Activated naive CD8-positive, alpha-beta T cell treated with anti-CD3 and anti-CD28 coated beads, Interleukin-2, amount 10 ng/mL, durations not matched to agents 7 days and 5 days (primary cell): ENCODE measurements around the gene ADD2. TPM values are rescaled to one million over a fixed set of nuclear protein-coding genes. Genes with fewer than 3 reads are reported as not detected.

Experiments
- ATAC-seq: fragments of 150-1000 bp; cut with Tn5 transposase; one replicate; pipeline ENCODE4 v1.10.0; 2021; ENCODE audit warnings: low read depth, moderate library complexity
- POLR2A ChIA-PET: fragments of 350-600 bp; sonication (Branson Sonifier 250); formaldehyde crosslinking; loops from one replicate; lab custom pipeline; 2021; ENCODE audit warnings: antibody characterized with exemption; lab: Charles Lee
- DNase-seq: peaks from one replicate; pipeline ENCODE4 v3.0.0; 2021
- H3K27ac Mint-ChIP-seq: one replicate; pipeline ENCODE4 v1.8.0; 2022; ENCODE audit warnings: mild to moderate bottlenecking, mixed read lengths
- H3K27me3 Mint-ChIP-seq: one replicate; pipeline ENCODE4 v1.8.0; 2022; ENCODE audit warnings: mild to moderate bottlenecking, moderate library complexity, mixed read lengths
- H3K36me3 Mint-ChIP-seq: one replicate; pipeline ENCODE4 v1.8.0; 2021; ENCODE audit warnings: mild to moderate bottlenecking, mixed read lengths
- H3K4me1 Mint-ChIP-seq: one replicate; pipeline ENCODE4 v1.8.0; 2021; ENCODE audit warnings: mixed read lengths
- H3K4me3 Mint-ChIP-seq: one replicate; pipeline ENCODE4 v1.8.0; 2022; ENCODE audit warnings: mild to moderate bottlenecking, moderate library complexity, mixed read lengths
- H3K9me3 Mint-ChIP-seq: one replicate; pipeline ENCODE4 v1.8.0; 2021; ENCODE audit warnings: mixed read lengths
- total RNA-seq, 2 experiments: library from RNA; stranded (reverse); gene quantifications; one replicate each; pipeline ENCODE4 v1.2.3, GENCODE V29; 2021

ADD2 gene
- total RNA-seq, 2 experiments from 2014 or later: 20.9 to 25.7 TPM

DNA sequence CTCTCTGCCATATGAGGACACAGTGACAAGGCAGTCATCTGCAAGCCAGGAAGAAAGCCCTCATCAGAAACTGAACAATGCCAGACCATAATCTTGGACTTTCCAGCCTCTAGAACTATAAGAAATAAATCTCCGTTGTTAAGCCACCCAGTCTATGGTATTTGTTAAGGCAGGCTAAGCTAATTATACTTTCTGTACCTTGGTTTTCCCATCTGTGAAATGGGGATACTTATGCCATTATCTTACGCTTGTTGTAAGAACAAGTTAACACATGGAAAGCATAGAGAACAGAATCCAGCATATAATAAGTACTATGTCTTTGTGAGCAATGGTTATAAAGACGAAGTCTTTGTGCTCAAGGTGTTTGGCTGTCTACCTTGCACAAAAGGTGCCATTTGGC is 8.3 kb upstream of the ADD2 start:
- H3K27me3 Mint-ChIP-seq: peaks cover 35% of the 10 kb centered on the region
- DNase-seq: no peak
- ATAC-seq: no peak
- POLR2A ChIA-PET: no interaction called here
- H3K4me3 Mint-ChIP-seq: no peak overlapping the region
- H3K27ac Mint-ChIP-seq: no peak overlapping the region
- H3K9me3 Mint-ChIP-seq: no peaks in the 10 kb centered on the region
- no peaks in the 10 kb centered on the region for H3K36me3 Mint-ChIP-seq
- H3K4me1 Mint-ChIP-seq: peaks cover 2% of the 10 kb centered on the region

DNA sequence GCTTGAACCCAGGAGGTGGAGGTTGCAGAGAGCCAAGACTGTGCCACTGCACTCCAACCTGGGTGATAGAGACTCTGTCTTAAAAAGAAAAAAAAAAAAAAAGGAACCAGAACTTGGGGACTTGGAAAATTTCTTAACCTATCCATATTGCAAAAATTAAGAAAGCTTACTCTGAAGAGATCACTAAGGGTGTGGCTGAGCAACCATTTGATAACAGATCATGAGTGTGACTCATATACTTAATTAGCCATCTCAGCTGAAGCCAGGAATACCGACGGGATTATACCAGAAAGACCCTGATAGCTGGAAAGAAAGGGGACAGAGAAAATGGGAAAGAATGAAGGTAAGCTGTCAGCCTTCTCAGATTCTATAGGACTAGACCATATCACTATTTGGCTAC is 7.1 kb upstream of the ADD2 start:
- DNase-seq (no peak), ATAC-seq (no peak)
- POLR2A ChIA-PET: no interaction called here
- no peaks in the 10 kb centered on the region for H3K9me3 Mint-ChIP-seq
- H3K36me3 Mint-ChIP-seq: no peaks in the 10 kb centered on the region
- no peak overlapping the region for H3K27ac Mint-ChIP-seq
- peaks cover 34% of the 10 kb centered on the region for H3K27me3 Mint-ChIP-seq
- H3K4me1 Mint-ChIP-seq: peaks cover 2% of the 10 kb centered on the region
- H3K4me3 Mint-ChIP-seq: no peak overlapping the region

DNA sequence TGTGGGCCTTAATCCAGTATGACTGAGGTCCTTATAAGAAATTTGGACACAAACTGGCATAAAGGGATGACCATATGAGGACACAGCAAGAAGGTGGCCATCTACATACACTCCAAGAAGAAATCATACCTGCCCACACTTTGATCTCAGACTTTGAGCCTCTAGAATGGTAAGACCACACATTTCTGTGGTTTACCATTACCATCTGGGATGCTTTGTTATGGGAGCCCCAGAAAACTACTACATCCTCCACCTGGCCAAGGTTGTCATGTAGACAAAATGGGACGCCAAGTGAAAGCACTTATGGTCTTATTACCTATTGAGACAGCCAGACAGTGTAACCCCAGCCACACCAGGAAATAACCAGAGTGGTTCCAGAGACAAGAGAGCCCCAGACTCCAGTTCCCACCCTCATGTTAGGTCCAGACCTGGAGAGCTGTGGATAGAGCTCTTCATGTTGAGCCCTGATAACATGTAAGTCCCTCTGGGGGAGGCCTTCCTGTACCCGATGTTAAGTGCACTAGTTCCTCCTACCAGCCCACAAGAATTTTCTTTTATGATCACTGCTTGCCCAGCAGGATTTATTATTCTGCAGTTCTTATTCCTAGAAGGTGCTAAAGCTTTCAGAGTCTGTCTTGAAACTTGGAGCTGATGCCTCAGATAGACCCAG is 4.6 kb upstream of the ADD2 start:
- no peaks in the 10 kb centered on the region for H3K36me3 Mint-ChIP-seq

DNA sequence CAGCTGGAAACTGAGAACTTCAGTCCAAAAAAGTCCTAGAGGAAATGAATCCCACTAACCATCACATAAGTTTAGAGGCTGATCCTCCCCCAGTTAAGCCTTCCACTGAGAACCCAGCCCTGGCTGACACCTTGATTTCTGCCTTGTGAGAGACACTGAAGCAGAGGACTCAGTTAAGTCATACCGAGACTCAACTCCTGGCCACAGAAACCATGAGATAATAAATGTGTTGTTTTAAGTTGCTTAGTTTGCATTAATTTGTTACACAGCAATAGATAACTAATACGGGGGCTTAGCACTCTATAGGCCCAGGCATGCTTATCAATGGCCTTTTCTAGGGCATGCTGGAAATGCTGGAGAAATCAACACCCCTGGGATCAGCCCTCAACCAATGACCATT is 3.4 kb upstream of the ADD2 start:
- H3K27ac Mint-ChIP-seq: no peak overlapping the region
- DNase-seq (no peak), ATAC-seq (no peak)
- H3K4me3 Mint-ChIP-seq: no peak overlapping the region
- no peaks in the 10 kb centered on the region for H3K9me3 Mint-ChIP-seq
- H3K27me3 Mint-ChIP-seq: peaks cover 43% of the 10 kb centered on the region
- POLR2A ChIA-PET: no interaction called here
- H3K4me1 Mint-ChIP-seq: peaks cover 8% of the 10 kb centered on the region
- H3K36me3 Mint-ChIP-seq: no peaks in the 10 kb centered on the region

More for the DNA sequence above, 4.6 kb upstream of the ADD2 start:
- peaks cover 41% of the 10 kb centered on the region for H3K27me3 Mint-ChIP-seq
- POLR2A ChIA-PET: no interaction called here
- H3K27ac Mint-ChIP-seq: no peak overlapping the region
- no peaks in the 10 kb centered on the region for H3K9me3 Mint-ChIP-seq
- no peak for DNase-seq
- peaks cover 5% of the 10 kb centered on the region for H3K4me1 Mint-ChIP-seq
- ATAC-seq: no peak
- H3K4me3 Mint-ChIP-seq: no peak overlapping the region

DNA sequence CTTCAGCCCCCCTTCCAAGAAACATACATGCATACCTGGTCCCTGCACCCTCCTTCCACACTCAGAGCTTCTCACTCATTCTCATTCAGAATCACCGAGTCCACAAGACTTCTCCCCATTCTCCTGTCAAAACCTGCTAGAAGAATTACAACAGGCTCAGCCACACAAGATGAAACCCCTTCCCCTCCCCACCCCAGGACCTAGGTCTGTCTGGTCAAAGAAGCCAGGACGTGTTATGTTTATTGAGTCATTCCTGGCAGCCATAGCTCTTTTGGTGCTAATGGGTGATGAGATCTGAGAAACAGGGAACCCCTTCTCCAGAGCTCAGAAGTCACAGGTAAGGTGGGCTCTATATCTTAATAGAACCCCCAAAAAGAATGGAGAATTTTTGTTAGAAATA is 1.4 kb upstream of the ADD2 start:
- Mint-ChIP-seq H3K36me3 (no peaks in the 10 kb centered on the region), H3K4me1 (peaks cover 10% of the 10 kb centered on the region), H3K27me3 (peaks cover 38% of the 10 kb centered on the region), H3K9me3 (no peaks in the 10 kb centered on the region), H3K27ac (no peak overlapping the region), H3K4me3 (no peak overlapping the region)
- no peak for ATAC-seq
- POLR2A ChIA-PET: interaction anchor here (1.0 to 1.2 kb wide), 2 partner anchors 15 to 394 kb away, joined by 3 read pairs; no protein-coding TSS in a partner anchor
- DNase-seq: no peak

DNA sequence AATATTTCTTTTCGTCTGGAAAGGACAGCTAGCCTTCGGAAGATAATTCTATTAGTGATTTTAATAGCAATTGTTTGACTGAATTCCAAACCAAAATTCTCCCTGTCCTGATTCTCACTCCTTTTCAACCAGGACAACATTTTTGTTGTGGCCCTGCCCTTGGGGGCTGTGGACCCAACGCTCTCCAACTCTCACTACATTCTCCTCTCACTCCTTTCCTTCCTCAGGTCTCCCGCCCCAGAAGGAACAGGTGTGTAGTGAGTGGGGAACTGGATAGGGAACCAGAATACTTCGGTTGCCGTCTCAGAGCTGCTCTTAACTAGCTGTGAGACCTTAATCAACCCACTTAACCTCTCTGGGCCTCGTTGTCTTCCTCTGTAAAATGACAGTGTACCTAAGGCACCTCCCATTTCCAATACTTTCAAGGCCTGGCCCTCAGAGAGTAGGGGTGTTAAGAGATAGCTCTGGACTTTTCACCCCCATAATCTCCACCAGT is 638 bp upstream of the ADD2 start:
- Mint-ChIP-seq H3K36me3 (no peaks in the 10 kb centered on the region), H3K27ac (peak overlapping the region; percentile 42), H3K9me3 (no peaks in the 10 kb centered on the region), H3K4me1 (peaks cover 10% of the 10 kb centered on the region), H3K4me3 (peak overlapping the region; percentile 79), H3K27me3 (peaks cover 30% of the 10 kb centered on the region)
- ATAC-seq (no peak), DNase-seq (no peak)
- POLR2A ChIA-PET: interaction anchor here (0.8 kb wide), 1 partner anchor 46 kb away, joined by 3 read pairs; no protein-coding TSS in a partner anchor

DNA sequence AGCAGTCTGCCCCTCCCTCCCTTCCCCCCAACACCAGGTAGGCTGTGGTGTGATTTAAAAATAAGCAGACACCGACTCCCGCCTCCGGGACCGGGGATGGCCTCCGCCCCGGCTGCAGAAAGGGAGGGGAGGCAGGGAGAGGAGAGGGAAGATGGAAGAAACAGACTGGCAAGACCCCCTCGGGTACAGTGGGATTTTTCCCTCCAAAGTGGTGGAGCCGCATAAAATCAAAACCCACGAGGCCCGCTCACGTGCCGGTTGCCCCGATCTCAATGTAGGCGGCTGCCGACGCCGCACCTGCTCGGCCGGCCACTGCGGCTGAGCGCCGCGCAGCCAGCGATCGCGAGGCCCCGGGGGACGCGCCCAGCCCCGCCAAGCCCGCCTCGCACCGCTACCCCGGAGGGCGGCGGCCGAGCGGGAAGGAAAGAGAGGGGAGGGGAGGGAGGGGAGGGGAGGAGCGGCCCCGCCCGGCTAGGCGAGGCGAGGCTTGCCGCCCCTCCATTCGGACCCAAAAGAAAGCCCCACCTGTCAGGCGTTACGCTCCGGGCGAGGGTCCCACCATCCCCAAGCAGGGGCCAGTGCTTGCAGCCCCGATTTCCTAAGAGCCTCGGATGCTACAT is 811 bp downstream of the ADD2 start:
- Mint-ChIP-seq H3K9me3 (no peaks in the 10 kb centered on the region), H3K4me3 (peak overlapping the region; percentile 91), H3K27me3 (peaks cover 25% of the 10 kb centered on the region), H3K4me1 (peaks cover 12% of the 10 kb centered on the region), H3K27ac (peak overlapping the region; percentile 85), H3K36me3 (no peaks in the 10 kb centered on the region)
- ATAC-seq (peak; percentile 17), DNase-seq (peak; percentile 53)
- POLR2A ChIA-PET: no interaction called here

DNA sequence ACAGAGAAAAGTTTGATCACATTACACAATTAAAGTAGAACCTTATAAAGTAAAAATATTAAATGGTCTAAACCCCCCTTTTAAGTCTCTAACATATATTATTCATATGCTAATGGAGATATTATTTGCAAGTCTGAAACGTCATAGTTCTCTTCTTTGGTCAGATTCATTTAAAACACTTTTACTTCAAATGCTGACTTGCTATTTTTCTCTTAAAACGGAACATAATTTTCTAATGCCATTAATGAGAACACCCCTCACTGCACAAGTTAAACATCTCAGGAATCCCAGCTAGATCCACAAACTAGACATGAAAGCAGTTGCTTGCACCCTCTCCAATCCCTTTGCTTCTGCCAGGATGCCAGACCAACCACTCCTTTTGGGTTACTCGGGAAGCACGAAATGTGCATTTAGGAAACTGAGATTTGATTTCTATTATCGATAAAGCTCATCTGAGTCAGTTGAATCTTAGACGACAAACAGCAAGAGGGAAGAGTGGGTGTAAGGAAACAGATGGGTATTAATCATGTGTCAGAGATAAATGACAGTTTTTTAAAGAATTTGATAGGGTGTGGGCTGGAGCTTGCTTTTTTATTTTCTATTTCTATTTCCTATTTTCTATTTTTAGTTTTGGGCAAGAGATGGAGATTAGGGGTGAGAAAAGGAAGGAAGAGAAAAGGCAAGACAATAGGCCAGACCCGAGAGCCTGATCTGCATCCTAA is 1.5 kb downstream of the ADD2 start:
- no peak for DNase-seq
- no peaks in the 10 kb centered on the region for H3K36me3 Mint-ChIP-seq
- no peak for ATAC-seq
- POLR2A ChIA-PET: interaction anchor here (0.6 kb wide), 1 partner anchor 502 kb away, joined by 3 read pairs; no protein-coding TSS in a partner anchor
- H3K9me3 Mint-ChIP-seq: no peaks in the 10 kb centered on the region
- peak overlapping the region; percentile 91 for H3K4me3 Mint-ChIP-seq
- peak overlapping the region; percentile 85 for H3K27ac Mint-ChIP-seq
- peaks cover 14% of the 10 kb centered on the region for H3K4me1 Mint-ChIP-seq
- peaks cover 25% of the 10 kb centered on the region for H3K27me3 Mint-ChIP-seq

DNA sequence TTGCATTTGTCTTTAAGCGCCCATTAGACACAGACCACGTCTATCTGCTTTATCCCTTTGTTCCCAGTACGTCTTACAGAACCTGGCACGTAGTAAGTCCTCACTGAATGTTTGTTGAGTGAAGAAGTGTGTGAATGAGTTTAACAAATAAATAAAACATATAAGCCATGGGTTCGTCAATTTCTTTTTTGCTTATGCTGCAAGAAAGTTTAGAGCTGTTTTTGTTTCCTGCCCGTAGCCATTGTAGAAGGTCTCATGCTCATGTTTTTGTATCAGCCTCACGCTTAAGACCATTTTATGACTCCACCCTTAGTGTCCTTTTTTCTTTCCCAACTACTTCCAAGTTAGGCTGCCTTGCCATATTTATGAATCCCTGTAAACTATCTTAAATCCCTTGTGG is 2.5 kb downstream of the ADD2 start:
- no peak for DNase-seq
- Mint-ChIP-seq H3K4me1 (peaks cover 14% of the 10 kb centered on the region), H3K9me3 (no peaks in the 10 kb centered on the region), H3K27me3 (peaks cover 25% of the 10 kb centered on the region), H3K36me3 (no peaks in the 10 kb centered on the region), H3K4me3 (no peak overlapping the region), H3K27ac (no peak overlapping the region)
- no peak for ATAC-seq
- POLR2A ChIA-PET: no interaction called here

DNA sequence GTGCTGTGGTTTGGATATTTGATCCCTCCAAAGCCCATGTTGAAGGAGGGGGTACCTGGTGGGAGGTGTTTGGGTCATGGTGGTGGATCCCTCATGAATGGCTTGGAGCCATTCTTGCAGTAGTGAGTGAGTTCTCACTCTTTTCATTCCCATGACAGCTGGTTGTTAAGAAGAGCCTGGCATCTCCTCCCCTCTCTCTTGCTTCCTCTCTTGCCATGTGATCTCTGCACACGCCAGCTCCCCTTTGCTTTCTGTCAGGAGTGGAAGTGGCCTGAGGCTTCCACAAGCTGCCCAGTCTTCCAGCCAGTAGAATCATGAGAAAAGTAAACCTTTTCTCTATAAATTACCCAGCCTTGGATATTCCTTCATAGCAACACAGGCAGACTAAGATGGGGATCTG is 8.6 kb downstream of the ADD2 start:
- ATAC-seq (no peak), DNase-seq (no peak)
- Mint-ChIP-seq H3K4me3 (no peak overlapping the region), H3K4me1 (peaks cover 6% of the 10 kb centered on the region), H3K27ac (peak overlapping the region; percentile 28), H3K9me3 (no peaks in the 10 kb centered on the region), H3K27me3 (no peaks in the 10 kb centered on the region), H3K36me3 (peaks cover 6% of the 10 kb centered on the region)
- POLR2A ChIA-PET: no interaction called here

DNA sequence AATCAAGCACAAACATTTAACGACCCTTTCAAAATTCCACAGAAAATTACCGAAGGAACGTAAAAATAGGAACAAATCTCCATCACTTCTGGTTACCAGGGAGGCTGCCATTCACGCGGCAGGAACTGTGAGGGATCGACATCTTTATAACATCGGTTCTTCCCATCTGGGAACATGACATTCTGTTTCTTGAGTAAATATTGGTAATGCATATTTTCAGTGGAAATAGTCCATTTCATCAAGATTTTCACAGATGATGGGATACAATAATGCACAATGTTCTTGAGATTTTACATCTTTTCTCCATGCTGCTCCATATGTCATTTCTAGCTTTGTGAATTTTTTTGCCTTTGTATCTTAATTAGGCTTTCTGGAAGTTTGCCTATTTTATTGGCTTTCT is 10.0 kb downstream of the ADD2 start:
- Mint-ChIP-seq H3K27me3 (no peaks in the 10 kb centered on the region), H3K9me3 (no peaks in the 10 kb centered on the region), H3K4me1 (peaks cover 4% of the 10 kb centered on the region), H3K27ac (no peak overlapping the region), H3K4me3 (no peak overlapping the region), H3K36me3 (peaks cover 6% of the 10 kb centered on the region)
- ATAC-seq (no peak), DNase-seq (no peak)
- POLR2A ChIA-PET: no interaction called here

DNA sequence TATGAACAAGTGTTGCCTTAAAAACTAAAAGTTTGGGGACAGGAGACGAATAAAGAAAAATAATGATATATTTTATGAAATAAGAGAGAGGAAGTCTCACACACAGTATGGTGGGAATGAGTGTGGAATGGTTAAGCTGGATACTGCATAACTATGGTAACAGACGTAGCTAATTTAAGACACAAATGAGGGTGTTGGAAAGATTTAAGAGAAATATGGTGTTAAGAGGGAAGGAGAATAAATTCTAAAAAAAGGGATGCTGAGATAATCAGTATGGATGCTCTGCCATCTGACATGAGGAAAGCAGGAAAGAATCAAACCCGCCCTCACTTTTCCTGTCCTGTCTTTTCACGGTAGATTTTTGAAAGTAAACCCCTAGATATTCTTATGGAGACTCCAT is 10.6 kb downstream of the ADD2 start:
- Mint-ChIP-seq H3K4me3 (no peak overlapping the region), H3K27ac (no peak overlapping the region), H3K4me1 (peaks cover 4% of the 10 kb centered on the region), H3K27me3 (no peaks in the 10 kb centered on the region), H3K36me3 (peaks cover 6% of the 10 kb centered on the region), H3K9me3 (no peaks in the 10 kb centered on the region)
- no peak for ATAC-seq
- no peak for DNase-seq
- POLR2A ChIA-PET: no interaction called here

DNA sequence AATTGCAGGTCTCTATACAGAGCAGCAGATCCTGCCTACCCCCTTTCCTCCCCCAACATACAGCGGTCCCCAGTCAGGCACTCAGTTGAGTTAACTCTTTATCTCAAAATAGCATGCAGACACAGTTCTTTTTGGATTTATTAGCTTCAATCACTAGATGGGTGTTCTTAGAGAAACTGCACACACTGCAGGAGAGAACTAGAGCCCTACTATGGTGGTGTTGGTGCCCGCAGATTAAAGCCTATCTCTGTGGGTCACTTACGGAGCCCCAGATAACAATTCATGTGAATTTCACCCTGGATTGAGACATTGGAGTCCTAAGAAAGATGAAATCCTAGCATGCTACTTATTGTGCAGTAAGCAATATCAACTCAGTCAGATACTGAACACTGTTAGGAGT is 11.9 kb downstream of the ADD2 start:
- no peak for DNase-seq
- peaks cover 2% of the 10 kb centered on the region for H3K4me1 Mint-ChIP-seq
- H3K36me3 Mint-ChIP-seq: peaks cover 6% of the 10 kb centered on the region
- H3K4me3 Mint-ChIP-seq: no peak overlapping the region
- POLR2A ChIA-PET: no interaction called here
- no peaks in the 10 kb centered on the region for H3K27me3 Mint-ChIP-seq
- ATAC-seq: no peak
- no peaks in the 10 kb centered on the region for H3K9me3 Mint-ChIP-seq
- H3K27ac Mint-ChIP-seq: no peak overlapping the region
